Endodermal cell (in vitro differentiated cells): ENCODE results near the gene S1PR2. TPM values are rescaled to one million over a fixed set of nuclear protein-coding genes. Genes with fewer than 3 reads are reported as not detected.

Experiments
- DNase-seq: peaks from one replicate; pipeline ENCODE4 v3.0.0-alpha.2; 2017
- H3K27ac ChIP-seq: 2 replicates; pipeline ENCODE4 v1.5.1; 2013; ENCODE audit warnings: mild to moderate bottlenecking, low read depth, low read length, moderate library complexity
- H3K27me3 ChIP-seq: 2 replicates; pipeline ENCODE4 v1.6.1; 2013; ENCODE audit warnings: mild to moderate bottlenecking, low read length, moderate library complexity; ENCODE audit not compliant: insufficient read depth, control insufficient read depth, poor library complexity, severe bottlenecking
- H3K36me3 ChIP-seq: 2 replicates; pipeline ENCODE4 v1.7.0; 2013; ENCODE audit warnings: mild to moderate bottlenecking, low read length, moderate library complexity; ENCODE audit not compliant: control insufficient read depth, insufficient read depth
- H3K4me1 ChIP-seq: one replicate; pipeline ENCODE4 v1.7.0; 2013; ENCODE audit warnings: low read length; ENCODE audit not compliant: control insufficient read depth, insufficient read depth
- H3K4me3 ChIP-seq: 2 replicates; pipeline ENCODE4 v1.5.1; 2013; ENCODE audit warnings: mild to moderate bottlenecking, low read length, moderate library complexity
- H3K9ac ChIP-seq: 2 replicates; pipeline ENCODE4 v1.6.1; 2013; ENCODE audit warnings: mild to moderate bottlenecking, low read length, moderate library complexity; ENCODE audit not compliant: poor library complexity, severe bottlenecking; ENCODE audit errors: extremely low read depth
- H3K9me3 ChIP-seq: 2 replicates; pipeline ENCODE4 v1.6.1; 2013; ENCODE audit warnings: mild to moderate bottlenecking, low read length, moderate library complexity; ENCODE audit not compliant: control insufficient read depth
- H3K27ac Mint-ChIP-seq: 2 replicates; pipeline ENCODE4 v1.8.0; 2020; ENCODE audit warnings: mixed read lengths
- H3K27me3 Mint-ChIP-seq: 2 replicates; pipeline ENCODE4 v1.8.0; 2021; ENCODE audit warnings: mild to moderate bottlenecking, mixed read lengths; ENCODE audit not compliant: insufficient read depth
- H3K36me3 Mint-ChIP-seq: 2 replicates; pipeline ENCODE4 v1.8.0; 2020; ENCODE audit warnings: low read depth, mixed read lengths
- H3K4me1 Mint-ChIP-seq: 2 replicates; pipeline ENCODE4 v1.8.0; 2020; ENCODE audit warnings: mixed read lengths
- H3K4me3 Mint-ChIP-seq: 2 replicates; pipeline ENCODE4 v1.8.0; 2020; ENCODE audit warnings: mild to moderate bottlenecking, moderate library complexity, mixed read lengths
- H3K9me3 Mint-ChIP-seq: 2 replicates; pipeline ENCODE4 v1.8.0; 2020; ENCODE audit warnings: mild to moderate bottlenecking, mixed read lengths
- WGBS, 2 experiments: methylation state at CpG; one replicate each; pipeline versions ENCODE4 v1.1.5 to v1.1.7; 2013; ENCODE audit warnings: missing lambda C conversion rate in 2 of 2, mixed read lengths in 1 of 2; ENCODE audit not compliant: insufficient coverage in 1 of 2, insufficient read length in 1 of 2; 5-methylcytosine and 5-hydroxymethylcytosine counted together
- total RNA-seq, 2 donors: library from RNA; stranded (reverse); fragmentation: NEBNext Ultra II Directional in 1 of 2; extraction: Animal tissue kit (Norgen Biotek cat#: 25700) in 1 of 2; gene quantifications; 2 replicates in 1 of 2; 3 replicates in 1 of 2; pipeline ENCODE4 v1.2.1, GENCODE V29; 2021
- TF ChIP-seq, protein P1 (sequence below): fragments of 200-600 bp; sonication (generic); conservative IDR thresholded peaks from 2 replicates; pipeline ENCODE4 v1.5.0; 2021; ENCODE audit warnings: antibody characterized with exemption, mild to moderate bottlenecking

The S1PR2 gene
- total RNA-seq, 2 donors from 2014 or later: 11.0 to 16.4 TPM

GRCh38 chr19:10223488-10224213, 7.5 kb downstream of the S1PR2 start:
- Histone ChIP-seq H3K36me3 (no peaks in the 10 kb centered on the region), H3K4me3 (no peak overlapping the region), H3K27ac (no peak overlapping the region), H3K9me3 (no peaks in the 10 kb centered on the region), H3K4me1 (no peaks in the 10 kb centered on the region), H3K27me3 (no peaks in the 10 kb centered on the region), H3K9ac (no peak overlapping the region)
- Mint-ChIP-seq H3K36me3 (peaks cover 10% of the 10 kb centered on the region), H3K9me3 (no peaks in the 10 kb centered on the region), H3K4me3 (no peak overlapping the region), H3K4me1 (no peaks in the 10 kb centered on the region), H3K27ac (no peak overlapping the region), H3K27me3 (no peaks in the 10 kb centered on the region)
- no peak for DNase-seq
- 90 to 92% methylated on average over 20 to 27 of the region's 28 CpGs for WGBS, 2 experiments
- TF ChIP-seq, protein P1, sequence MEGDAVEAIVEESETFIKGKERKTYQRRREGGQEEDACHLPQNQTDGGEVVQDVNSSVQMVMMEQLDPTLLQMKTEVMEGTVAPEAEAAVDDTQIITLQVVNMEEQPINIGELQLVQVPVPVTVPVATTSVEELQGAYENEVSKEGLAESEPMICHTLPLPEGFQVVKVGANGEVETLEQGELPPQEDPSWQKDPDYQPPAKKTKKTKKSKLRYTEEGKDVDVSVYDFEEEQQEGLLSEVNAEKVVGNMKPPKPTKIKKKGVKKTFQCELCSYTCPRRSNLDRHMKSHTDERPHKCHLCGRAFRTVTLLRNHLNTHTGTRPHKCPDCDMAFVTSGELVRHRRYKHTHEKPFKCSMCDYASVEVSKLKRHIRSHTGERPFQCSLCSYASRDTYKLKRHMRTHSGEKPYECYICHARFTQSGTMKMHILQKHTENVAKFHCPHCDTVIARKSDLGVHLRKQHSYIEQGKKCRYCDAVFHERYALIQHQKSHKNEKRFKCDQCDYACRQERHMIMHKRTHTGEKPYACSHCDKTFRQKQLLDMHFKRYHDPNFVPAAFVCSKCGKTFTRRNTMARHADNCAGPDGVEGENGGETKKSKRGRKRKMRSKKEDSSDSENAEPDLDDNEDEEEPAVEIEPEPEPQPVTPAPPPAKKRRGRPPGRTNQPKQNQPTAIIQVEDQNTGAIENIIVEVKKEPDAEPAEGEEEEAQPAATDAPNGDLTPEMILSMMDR: no peak

DNA sequence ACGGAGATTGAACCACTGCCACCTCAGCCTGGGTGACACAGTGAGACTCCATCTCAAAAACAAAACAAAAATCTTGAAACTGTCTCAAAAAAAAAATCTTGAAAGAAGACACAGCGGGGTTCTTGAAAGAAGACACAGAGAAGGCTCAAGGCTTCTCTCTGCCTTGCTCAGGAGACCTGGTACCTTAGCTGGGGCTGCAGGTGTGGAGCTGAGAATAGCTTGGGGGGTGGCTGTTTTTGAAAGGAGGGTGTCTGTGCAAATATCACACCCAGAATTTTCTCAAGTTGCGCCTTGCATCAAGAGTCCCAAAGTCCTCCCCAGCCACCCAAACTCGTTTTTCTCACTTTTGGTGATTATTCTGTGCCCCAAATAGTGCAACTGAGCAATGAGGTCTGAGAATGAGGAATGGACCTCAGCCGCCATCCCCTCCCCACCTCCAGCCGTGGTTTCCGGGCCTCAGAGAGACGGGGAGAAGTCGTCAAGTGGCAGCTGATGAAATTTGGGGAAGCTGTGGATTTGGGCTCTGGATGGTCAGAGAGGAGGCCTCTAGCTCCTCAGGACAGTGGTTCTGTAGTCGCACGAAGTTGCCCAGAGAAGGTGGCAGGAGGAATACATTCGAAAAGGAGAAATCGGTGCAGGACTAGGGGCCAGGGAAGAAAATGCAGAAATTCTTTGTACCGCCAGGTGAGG, 8.8 kb downstream of the S1PR2 start:
- H3K4me3 Mint-ChIP-seq: no peak overlapping the region
- no peaks in the 10 kb centered on the region for H3K4me1 Mint-ChIP-seq
- WGBS, 2 experiments: 89 to 93% methylated on average over 10 to 14 of the region's 14 CpGs

GRCh38 chr19:10220695-10221094, 10.4 kb downstream of the S1PR2 start:
- Mint-ChIP-seq H3K27me3 (no peaks in the 10 kb centered on the region), H3K36me3 (peaks cover 10% of the 10 kb centered on the region), H3K27ac (no peak overlapping the region), H3K4me1 (no peaks in the 10 kb centered on the region), H3K9me3 (no peaks in the 10 kb centered on the region), H3K4me3 (no peak overlapping the region)
- Histone ChIP-seq H3K9ac (no peak overlapping the region), H3K9me3 (no peaks in the 10 kb centered on the region), H3K4me1 (no peaks in the 10 kb centered on the region), H3K36me3 (no peaks in the 10 kb centered on the region), H3K27me3 (no peaks in the 10 kb centered on the region), H3K4me3 (no peak overlapping the region), H3K27ac (no peak overlapping the region)
- DNase-seq: no peak
- 92 to 93% methylated on average over 7 of the region's 7 CpGs for WGBS, 2 experiments
- TF ChIP-seq, protein P1: no peak

More for the DNA sequence above, 8.8 kb downstream of the S1PR2 start:
- no peak for DNase-seq
- Mint-ChIP-seq H3K27me3 (no peaks in the 10 kb centered on the region), H3K27ac (no peak overlapping the region), H3K9me3 (no peaks in the 10 kb centered on the region), H3K36me3 (peaks cover 10% of the 10 kb centered on the region)
- H3K27ac ChIP-seq: no peak overlapping the region
- TF ChIP-seq, protein P1: no peak
- no peaks in the 10 kb centered on the region for H3K36me3 ChIP-seq
- no peaks in the 10 kb centered on the region for H3K9me3 ChIP-seq
- no peaks in the 10 kb centered on the region for H3K27me3 ChIP-seq
- H3K9ac ChIP-seq: no peak overlapping the region
- H3K4me1 ChIP-seq: no peaks in the 10 kb centered on the region
- no peak overlapping the region for H3K4me3 ChIP-seq
